Hepatocyte (in vitro differentiated cells): ENCODE data around the gene VAV3. TPM values are rescaled to one million over a fixed set of nuclear protein-coding genes. Genes with fewer than 3 reads are reported as not detected.
"Not testable (repeated sequence)": the region's sequence is repeated elsewhere in the genome, so short reads cannot be mapped to it uniquely, and the experiment has no call there.

ENCODE experiments used
- DNase-seq: peaks from one replicate; pipeline ENCODE4 v3.0.0-alpha.2; 2016; ENCODE audit warnings: low spot score
- H2AFZ ChIP-seq: fragments of 200-600 bp; sonication (generic); 2 replicates; pipeline ENCODE4 v1.6.0; 2016; ENCODE audit warnings: antibody characterized with exemption, mild to moderate bottlenecking
- H3K27ac ChIP-seq: fragments of 200-600 bp; sonication (generic); 2 replicates; pipeline ENCODE4 v1.5.1; 2016; ENCODE audit warnings: mild to moderate bottlenecking
- H3K27me3 ChIP-seq: fragments of 200-600 bp; sonication (generic); 2 replicates; pipeline ENCODE4 v1.6.1; 2016
- H3K36me3 ChIP-seq: fragments of 200-600 bp; sonication (generic); replicated peaks from 2 replicates; pipeline ENCODE4 v1.5.1; 2016; ENCODE audit warnings: low read depth; ENCODE audit not compliant: insufficient read depth
- H3K4me1 ChIP-seq: fragments of 200-600 bp; sonication (generic); 2 replicates; pipeline ENCODE4 v1.5.1; 2016; ENCODE audit warnings: mild to moderate bottlenecking, moderate library complexity; ENCODE audit not compliant: insufficient read depth
- H3K4me2 ChIP-seq: fragments of 200-600 bp; sonication (generic); 2 replicates; pipeline ENCODE4 v1.6.0; 2016
- H3K4me3 ChIP-seq: fragments of 200-600 bp; sonication (generic); 2 replicates; pipeline ENCODE4 v1.5.1; 2016; ENCODE audit warnings: mild to moderate bottlenecking
- H3K79me2 ChIP-seq: fragments of 200-600 bp; sonication (generic); 2 replicates; pipeline ENCODE4 v1.6.0; 2017; ENCODE audit warnings: mild to moderate bottlenecking
- H3K9me2 ChIP-seq: fragments of 200-600 bp; sonication (generic); replicated peaks from 2 replicates; pipeline ENCODE4 v1.6.0; 2017; ENCODE audit warnings: mild to moderate bottlenecking; ENCODE audit not compliant: insufficient read depth
- H3K9me3 ChIP-seq: fragments of 200-600 bp; sonication (generic); 2 replicates; pipeline ENCODE4 v1.5.1; 2016; ENCODE audit warnings: low read depth, mild to moderate bottlenecking
- H4K20me1 ChIP-seq: fragments of 200-600 bp; sonication (generic); 2 replicates; pipeline ENCODE4 v1.6.0; 2016; ENCODE audit warnings: mild to moderate bottlenecking; ENCODE audit not compliant: insufficient read depth, poor library complexity, severe bottlenecking
- CTCF ChIP-seq: fragments of 200-600 bp; sonication (generic); IDR thresholded peaks from 2 replicates; pipeline ENCODE4 v1.5.1; 2016; ENCODE audit warnings: antibody characterized with exemption, mild to moderate bottlenecking; ENCODE audit not compliant: poor library complexity
- EZH2 ChIP-seq: fragments of 200-600 bp; sonication (generic); IDR thresholded peaks from 2 replicates; pipeline ENCODE4 v1.6.1; 2016; ENCODE audit warnings: antibody characterized with exemption, mild to moderate bottlenecking, borderline replicate concordance
- EZH2phosphoT487 ChIP-seq: fragments of 200-600 bp; sonication (generic); IDR thresholded peaks from one replicate; pipeline ENCODE4 v1.6.1; 2018; ENCODE audit warnings: antibody characterized with exemption, mild to moderate bottlenecking, low read depth, moderate library complexity; ENCODE audit not compliant: unreplicated experiment, severe bottlenecking
- WGBS: methylation state at CpG from one replicate; pipeline ENCODE4 v1.1.6; 2016; ENCODE audit warnings: low lambda C conversion rate; ENCODE audit errors: missing lambda C conversion rate; 5-methylcytosine and 5-hydroxymethylcytosine counted together
- polyA plus RNA-seq: library from polyadenylated mRNA; unstranded; fragments of >200 nt; fragmentation: Nextera tagmentation; extraction: Ambion mirVana; gene quantifications from 2 replicates; pipeline ENCODE4 v1.2.1, GENCODE V29; 2016
- total RNA-seq: library from RNA; depleted of rRNA; stranded (reverse); fragments of >200 nt; gene quantifications from 2 replicates; pipeline ENCODE4 v1.2.3, GENCODE V29; 2014

The VAV3 gene
- total and polyA plus RNA-seq, 2 experiments from 2014 or later: 12.3 to 40.5 TPM

DNA sequence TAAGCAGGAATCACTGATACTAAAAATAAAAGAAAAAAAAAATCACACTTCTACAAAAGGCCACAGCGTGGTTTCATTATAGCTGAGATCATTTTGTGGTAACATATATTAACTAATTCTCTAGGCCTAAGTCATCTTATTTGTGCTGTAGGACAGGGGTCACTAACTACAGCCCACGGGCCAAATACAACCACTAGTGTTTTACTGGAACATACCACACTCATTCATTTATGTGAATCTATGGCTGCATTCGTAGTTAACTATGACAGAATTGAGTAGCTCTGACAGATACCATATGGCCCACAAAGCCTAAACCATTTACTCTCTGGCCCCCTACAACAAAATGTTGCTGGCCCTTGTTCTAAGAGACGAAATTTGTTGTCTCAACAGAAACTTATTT, 224.4 kb downstream of the VAV3 start:
- no peak for DNase-seq
- Histone ChIP-seq H3K9me3 (no peaks in the 10 kb centered on the region), H3K27me3 (no peaks in the 10 kb centered on the region), H3K79me2 (no peaks in the 10 kb centered on the region), H3K9me2 (no peaks in the 10 kb centered on the region), H3K36me3 (no peaks in the 10 kb centered on the region), H3K4me3 (no peak overlapping the region), H4K20me1 (no peaks in the 10 kb centered on the region), H3K27ac (no peak overlapping the region), H3K4me1 (no peaks in the 10 kb centered on the region), H3K4me2 (no peak overlapping the region), H2AFZ (no peak overlapping the region)
- WGBS: 73% methylated on average over 4 of the region's 4 CpGs
- TF ChIP-seq EZH2phosphoT487 (no peak), CTCF (no peak), EZH2 (no peak)

GRCh38 chr1:107739651-107740050, 225.3 kb downstream of the VAV3 start:
- Histone ChIP-seq H3K4me2 (no peak overlapping the region), H3K9me3 (no peaks in the 10 kb centered on the region), H2AFZ (no peak overlapping the region), H3K4me3 (no peak overlapping the region), H4K20me1 (no peaks in the 10 kb centered on the region), H3K79me2 (no peaks in the 10 kb centered on the region), H3K4me1 (no peaks in the 10 kb centered on the region), H3K36me3 (no peaks in the 10 kb centered on the region), H3K27me3 (no peaks in the 10 kb centered on the region), H3K9me2 (no peaks in the 10 kb centered on the region), H3K27ac (no peak overlapping the region)
- 84% methylated on average over 2 of the region's 2 CpGs for WGBS
- no peak for DNase-seq
- TF ChIP-seq EZH2 (no peak), EZH2phosphoT487 (no peak), CTCF (no peak)

- Histone ChIP-seq H3K79me2 (no peaks in the 10 kb centered on the region), H2AFZ (no peak overlapping the region), H3K4me1 (no peaks in the 10 kb centered on the region), H4K20me1 (no peaks in the 10 kb centered on the region), H3K27me3 (no peaks in the 10 kb centered on the region), H3K9me3 (no peaks in the 10 kb centered on the region), H3K36me3 (no peaks in the 10 kb centered on the region), H3K4me2 (no peak overlapping the region), H3K9me2 (no peaks in the 10 kb centered on the region), H3K4me3 (no peak overlapping the region), H3K27ac (no peak overlapping the region)
- no peak for DNase-seq
- WGBS: 83% methylated on average over 4 of the region's 4 CpGs
- no peak for TF ChIP-seq EZH2
- no peak for TF ChIP-seq CTCF
- TF ChIP-seq EZH2phosphoT487: no peak
These were observed 225.8 kb downstream of the VAV3 start for GRCh38 chr1:107739201-107739600.

DNA sequence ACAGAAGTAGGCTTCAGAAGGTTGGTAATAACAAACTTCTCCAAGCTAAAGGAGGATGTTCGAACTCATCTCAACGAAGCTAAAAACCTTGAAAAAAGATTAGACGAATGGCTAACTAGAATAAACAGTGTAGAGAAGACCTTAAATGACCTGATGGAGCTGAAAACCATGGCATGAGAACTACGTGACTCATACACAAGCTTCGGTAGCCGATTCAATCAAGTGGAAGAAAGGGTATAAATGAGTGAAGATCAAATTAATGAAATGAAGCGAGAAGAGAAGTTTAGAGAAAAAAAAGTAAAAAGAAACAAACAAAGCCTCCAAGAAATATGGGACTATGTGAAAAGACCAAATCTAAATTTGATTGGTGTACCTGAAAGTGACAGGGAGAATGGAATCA, 231.6 kb downstream of the VAV3 start:
- not testable (repeated sequence) for H3K9me3 ChIP-seq, H4K20me1 ChIP-seq, H3K4me3 ChIP-seq, H3K79me2 ChIP-seq, DNase-seq, H3K27ac ChIP-seq, H3K9me2 ChIP-seq, H3K4me1 ChIP-seq, H3K36me3 ChIP-seq, H3K4me2 ChIP-seq, H3K27me3 ChIP-seq, H2AFZ ChIP-seq
- 91% methylated on average over 7 of the region's 7 CpGs for WGBS
